NCI-H187 (cell line): Measurements from ENCODE around the gene MGAT3.

Experiments used
- DNase-seq, 2 experiments: peaks; one replicate each; lab custom pipeline; 2025; lab: John Stamatoyannopoulos, UW

Gene MGAT3

GRCh38 chr22:39528681-39529486 is 72.1 kb downstream of the MGAT3 start:
- peak; percentile 63 to 89 for DNase-seq

GRCh38 chr22:39529487-39529851 is 72.7 kb downstream of the MGAT3 start:
- DNase-seq: no peak

GRCh38 chr22:39530116-39530515 is 73.3 kb downstream of the MGAT3 start:
- no peak for DNase-seq

GRCh38 chr22:39530692-39531331 is 74.0 kb downstream of the MGAT3 start:
- no peak for DNase-seq

- DNase-seq: peak; percentile 92 to 97
These were observed 75.6 kb downstream of the MGAT3 start, which contains the start of gene RPS19BP1 for GRCh38 chr22:39532215-39533073. TSS of gene RPS19BP1 (minus strand) at chr22:39532748. CDS start at chr22:39532738, 10 bp downstream.

GRCh38 chr22:39534092-39534506 is 77.3 kb downstream of the MGAT3 start:
- no peak for DNase-seq

- DNase-seq: peak in 1 of 2 experiments; percentile 31
These were observed 78.0 kb downstream of the MGAT3 start for GRCh38 chr22:39534591-39535356.

- no peak for DNase-seq
These were observed 78.5 kb downstream of the MGAT3 start for GRCh38 chr22:39535357-39535725.

- no peak for DNase-seq
These were observed 79.1 kb downstream of the MGAT3 start for GRCh38 chr22:39535831-39536449.

- no peak for DNase-seq
These were observed 79.9 kb downstream of the MGAT3 start for GRCh38 chr22:39536711-39537110.

- DNase-seq: no peak
These were observed 81.2 kb downstream of the MGAT3 start for GRCh38 chr22:39537975-39538374.
